Skin of body (tissue), 2 donors: ENCODE results near the gene SMARCA2. TPM values are rescaled to one million over a fixed set of nuclear protein-coding genes. Genes with fewer than 3 reads are reported as not detected.

Experiments
- DNase-seq: peaks from one replicate; lab custom pipeline; 2025; lab: John Stamatoyannopoulos, UW
- total RNA-seq: library from RNA; depleted of rRNA; stranded (reverse); fragments of >200 nt; gene quantifications from one replicate; pipeline ENCODE4 v1.2.3, GENCODE V29; 2014

SMARCA2 gene
- total RNA-seq, 1 donor from 2014 or later: 180 TPM

- DNase-seq: no peak
These were observed 193.8 kb downstream of the SMARCA2 start for GRCh38 chr9:2208991-2209390.

- DNase-seq: no peak
These were observed 194.3 kb downstream of the SMARCA2 start for GRCh38 chr9:2209400-2209799.

GRCh38 chr9:2210201-2210600 lies 195.1 kb downstream of the SMARCA2 start:
- no peak for DNase-seq

- DNase-seq: no peak
These were observed 198.8 kb downstream of the SMARCA2 start for GRCh38 chr9:2213830-2214468.

- DNase-seq: no peak
These were observed 199.6 kb downstream of the SMARCA2 start for GRCh38 chr9:2214707-2215106.

GRCh38 chr9:2215921-2216441 lies 200.8 kb downstream of the SMARCA2 start:
- no peak for DNase-seq

- no peak for DNase-seq
These were observed 201.4 kb downstream of the SMARCA2 start for GRCh38 chr9:2216591-2216990.

GRCh38 chr9:2217540-2217939 lies 202.4 kb downstream of the SMARCA2 start:
- DNase-seq: no peak

- DNase-seq: no peak
These were observed 204.9 kb downstream of the SMARCA2 start for GRCh38 chr9:2220036-2220435.

GRCh38 chr9:2227144-2227867 lies 212.2 kb downstream of the SMARCA2 start:
- no peak for DNase-seq

- DNase-seq: no peak
These were observed 213.0 kb downstream of the SMARCA2 start for GRCh38 chr9:2228132-2228531.

GRCh38 chr9:2228641-2229040 lies 213.5 kb downstream of the SMARCA2 start:
- DNase-seq: no peak

GRCh38 chr9:2229109-2229721 lies 214.1 kb downstream of the SMARCA2 start:
- no peak for DNase-seq

GRCh38 chr9:2230362-2230761 lies 215.2 kb downstream of the SMARCA2 start:
- no peak for DNase-seq

GRCh38 chr9:2231101-2231500 lies 216.0 kb downstream of the SMARCA2 start:
- peak; percentile 14 for DNase-seq

GRCh38 chr9:2231829-2232228 lies 216.7 kb downstream of the SMARCA2 start:
- no peak for DNase-seq

- DNase-seq: no peak
These were observed 218.1 kb downstream of the SMARCA2 start for GRCh38 chr9:2233274-2233673.

GRCh38 chr9:2234371-2234893 lies 219.3 kb downstream of the SMARCA2 start:
- peak; percentile 33 for DNase-seq

GRCh38 chr9:2235623-2236022 lies 220.5 kb downstream of the SMARCA2 start:
- DNase-seq: no peak

GRCh38 chr9:2236850-2237249 lies 221.7 kb downstream of the SMARCA2 start:
- DNase-seq: no peak

- DNase-seq: peak; percentile 92
These were observed 226.3 kb downstream of the SMARCA2 start for GRCh38 chr9:2241461-2241835.
